A172 (cell line): Measurements from ENCODE around the gene KLK3. TPM values are rescaled to one million over a fixed set of nuclear protein-coding genes. Genes with fewer than 3 reads are reported as not detected.

ENCODE experiments used
- DNase-seq: peaks from one replicate; pipeline ENCODE4 v3.0.0-alpha.2; 2015; ENCODE audit warnings: low spot score
- total RNA-seq: library from RNA; depleted of rRNA; stranded (reverse); fragments of >200 nt; shearing (Covaris generic); gene quantifications from 2 replicates; pipeline ENCODE4 v1.2.3, GENCODE V29; 2014; rRNA removed

KLK3 gene
- total RNA-seq, 1 experiment from 2014 or later = not detected

GRCh38 chr19:50898018-50898417 is 43.3 kb downstream of the KLK3 start:
- no peak for DNase-seq

GRCh38 chr19:50899569-50899968 is 44.9 kb downstream of the KLK3 start:
- DNase-seq = no peak

- DNase-seq = no peak
Observed at GRCh38 chr19:50902640-50903039, 47.9 kb downstream of the KLK3 start.

GRCh38 chr19:50906217-50906616 is 51.5 kb downstream of the KLK3 start:
- no peak for DNase-seq

GRCh38 chr19:50908336-50908735 is 53.6 kb downstream of the KLK3 start:
- no peak for DNase-seq

- DNase-seq = no peak
Observed at GRCh38 chr19:50909240-50910070, 54.7 kb downstream of the KLK3 start.

Other genes starting within 250 kb of the KLK3 start
- 1.9 and 2.2 TPM in 2 replicates for gene SYT3, start 215.0 kb upstream of the KLK3 start, total RNA-seq
- 2.1 TPM in 1 of 2 replicates, not detected in the other for gene C19orf81, start 205.5 kb upstream of the KLK3 start, total RNA-seq
- gene SHANK1, start 135.1 kb upstream of the KLK3 start, total RNA-seq = 0.40 and 0.48 TPM in 2 replicates
- 4.8 and 7.9 TPM in 2 replicates for gene CLEC11A, start 131.6 kb upstream of the KLK3 start, total RNA-seq
- gene GPR32, start 84.5 kb upstream of the KLK3 start, total RNA-seq = not detected in 2 replicates
- not detected in 2 replicates for gene ACP4, start 64.5 kb upstream of the KLK3 start, total RNA-seq
- not detected in 2 replicates for gene KLK1, start 31.1 kb upstream of the KLK3 start, total RNA-seq
- gene KLK15, start 21.3 kb upstream of the KLK3 start, total RNA-seq = not detected in 2 replicates
- not detected in 2 replicates for gene KLK2, start 18.5 kb downstream of the KLK3 start, total RNA-seq
- not detected in 2 replicates for gene KLK4, start 56.5 kb downstream of the KLK3 start, total RNA-seq
- not detected in 2 replicates for gene KLK5, start 98.1 kb downstream of the KLK3 start, total RNA-seq
- gene KLK6, start 114.7 kb downstream of the KLK3 start, total RNA-seq = 0.07 and 0.12 TPM in 2 replicates
- gene KLK7, start 129.0 kb downstream of the KLK3 start, total RNA-seq = not detected in 2 replicates
- gene KLK8, start 146.7 kb downstream of the KLK3 start, total RNA-seq = not detected in 2 replicates
- gene KLK10, start 164.8 kb downstream of the KLK3 start, total RNA-seq = not detected in 2 replicates
- not detected in 2 replicates for gene KLK11, start 171.7 kb downstream of the KLK3 start, total RNA-seq
- gene KLK12, start 180.1 kb downstream of the KLK3 start, total RNA-seq = not detected in 2 replicates
- not detected in 2 replicates for gene KLK13, start 210.2 kb downstream of the KLK3 start, total RNA-seq
- not detected in 2 replicates for gene KLK14, start 228.0 kb downstream of the KLK3 start, total RNA-seq